ENCODE data around the gene LPGAT1.

- TF ChIP-seq CTCF (conservative IDR thresholded peaks at IDR 0.05; ENCODE audit: low read depth, low read length) (no peak), EZH2 (IDR thresholded peaks at IDR 0.05; ENCODE audit: borderline replicate concordance, low read depth, low read length, poor library complexity, severe bottlenecking) (no peak)
These were observed 122.6 kb downstream of the LPGAT1 start for GRCh38 chr1:211708006-211708405.

Measured in A673 (cell line).